H9 (cell line): Measurements from ENCODE around the gene SRSF6. TPM values are rescaled to one million over a fixed set of nuclear protein-coding genes. Genes with fewer than 3 reads are reported as not detected.

Source experiments
- DNase-seq: peaks from one replicate; pipeline ENCODE4 v3.0.0-alpha.2; 2017
- H2AFZ ChIP-seq: one replicate; pipeline ENCODE4 v1.6.1; 2013; ENCODE audit warnings: mild to moderate bottlenecking, low read length, control low read depth, moderate library complexity
- H2AK5ac ChIP-seq: 2 replicates; pipeline ENCODE4 v1.6.1; 2013; ENCODE audit warnings: low read length, control low read depth, mixed read lengths; ENCODE audit not compliant: insufficient read length
- H2BK120ac ChIP-seq: one replicate; pipeline ENCODE4 v1.6.1; 2013; ENCODE audit warnings: low read depth, mild to moderate bottlenecking, low read length, control low read depth, inconsistent platforms; ENCODE audit not compliant: poor library complexity, severe bottlenecking
- H2BK12ac ChIP-seq: 2 replicates; pipeline ENCODE4 v1.6.1; 2013; ENCODE audit warnings: low read length, control low read depth, mixed read lengths, low read depth; ENCODE audit not compliant: insufficient read length
- H2BK15ac ChIP-seq: 2 replicates; pipeline ENCODE4 v1.6.1; 2013; ENCODE audit warnings: low read depth, low read length, control low read depth
- H2BK20ac ChIP-seq: one replicate; pipeline ENCODE4 v1.6.1; 2013; ENCODE audit warnings: low read depth, mild to moderate bottlenecking, low read length, control low read depth, inconsistent platforms; ENCODE audit not compliant: poor library complexity, severe bottlenecking
- H2BK5ac ChIP-seq: 2 replicates; pipeline ENCODE4 v1.6.1; 2013; ENCODE audit warnings: low read length, control low read depth, mixed read lengths; ENCODE audit not compliant: insufficient read length
- H3K14ac ChIP-seq: 2 replicates; pipeline ENCODE4 v1.6.1; 2013; ENCODE audit warnings: low read length, control low read depth; ENCODE audit not compliant: insufficient read depth
- H3K18ac ChIP-seq: 2 replicates; pipeline ENCODE4 v1.6.1; 2013; ENCODE audit warnings: low read depth, mild to moderate bottlenecking, mixed read lengths, low read length, control low read depth; ENCODE audit not compliant: insufficient read length
- H3K23ac ChIP-seq: 2 replicates; pipeline ENCODE4 v1.6.1; 2013; ENCODE audit warnings: low read length, control low read depth, mixed read lengths, low read depth; ENCODE audit not compliant: insufficient read length
- H3K23me2 ChIP-seq: 2 replicates; pipeline ENCODE4 v1.6.1; 2013; ENCODE audit warnings: low read depth, mild to moderate bottlenecking, mixed read lengths, low read length, control low read depth; ENCODE audit not compliant: insufficient read length, poor library complexity, severe bottlenecking
- H3K27ac ChIP-seq: 2 replicates; pipeline ENCODE4 v1.5.1; 2013; ENCODE audit warnings: low read length, control low read depth, mixed read lengths, low read depth; ENCODE audit not compliant: insufficient read length
- H3K27me3 ChIP-seq: 2 replicates; pipeline ENCODE4 v1.6.1; 2013; ENCODE audit warnings: low read length, control low read depth, inconsistent platforms; ENCODE audit not compliant: insufficient read depth
- H3K4ac ChIP-seq: 2 replicates; pipeline ENCODE4 v1.6.1; 2013; ENCODE audit warnings: low read depth, mild to moderate bottlenecking, control low read depth, inconsistent platforms, low read length, moderate library complexity
- H3K4me1 ChIP-seq: 2 replicates; pipeline ENCODE4 v1.6.1; 2013; ENCODE audit warnings: low read length, control low read depth, inconsistent platforms; ENCODE audit not compliant: insufficient read depth
- H3K4me2 ChIP-seq: 2 replicates; pipeline ENCODE4 v1.6.1; 2013; ENCODE audit warnings: low read length, control low read depth, mixed read lengths; ENCODE audit not compliant: insufficient read length, insufficient read depth
- H3K56ac ChIP-seq: 2 replicates; pipeline ENCODE4 v1.6.1; 2013; ENCODE audit warnings: low read depth, mild to moderate bottlenecking, mixed read lengths, low read length, control low read depth; ENCODE audit not compliant: insufficient read length
- H3K79me1 ChIP-seq: 2 replicates; pipeline ENCODE4 v1.6.1; 2013; ENCODE audit warnings: low read depth, mild to moderate bottlenecking, moderate library complexity, low read length, control low read depth, inconsistent platforms; ENCODE audit not compliant: insufficient read depth, poor library complexity, severe bottlenecking
- H3K79me2 ChIP-seq: 2 replicates; pipeline ENCODE4 v1.6.1; 2013; ENCODE audit warnings: low read length, control low read depth, inconsistent platforms; ENCODE audit not compliant: insufficient read depth
- H3K9ac ChIP-seq: 2 replicates; pipeline ENCODE4 v1.6.1; 2013; ENCODE audit warnings: low read length, control low read depth, mixed read lengths; ENCODE audit not compliant: insufficient read length; ENCODE audit errors: extremely low read depth
- H3K9me3 ChIP-seq: one replicate; pipeline ENCODE4 v1.6.1; 2013; ENCODE audit warnings: low read depth, low read length, inconsistent platforms; ENCODE audit not compliant: control insufficient read depth
- H3T11ph ChIP-seq: one replicate; pipeline ENCODE4 v1.6.1; 2013; ENCODE audit warnings: mild to moderate bottlenecking, low read length, control low read depth, inconsistent platforms
- H4K20me1 ChIP-seq: one replicate; pipeline ENCODE4 v1.6.1; 2013; ENCODE audit not compliant: control insufficient read depth, insufficient read length, insufficient read depth
- H4K5ac ChIP-seq: 2 replicates; pipeline ENCODE4 v1.6.1; 2013; ENCODE audit warnings: low read depth, mild to moderate bottlenecking, mixed read lengths, low read length, control low read depth; ENCODE audit not compliant: insufficient read length
- H4K8ac ChIP-seq: replicated peaks from 2 replicates; pipeline ENCODE4 v1.6.1; 2013; ENCODE audit warnings: low read length, control low read depth, mixed read lengths, low read depth; ENCODE audit not compliant: insufficient read length
- H4K91ac ChIP-seq: 2 replicates; pipeline ENCODE4 v1.6.1; 2013; ENCODE audit warnings: low read depth, mild to moderate bottlenecking, moderate library complexity, mixed read lengths, low read length, control low read depth; ENCODE audit not compliant: insufficient read length
- H3K27ac Mint-ChIP-seq, 3 experiments: 2 replicates in 2 of 3; 3 replicates in 1 of 3; pipeline ENCODE4 v1.8.0; 2020 to 2021; ENCODE audit warnings: mixed read lengths in 3 of 3, mild to moderate bottlenecking in 1 of 3, moderate library complexity in 1 of 3
- H3K27me3 Mint-ChIP-seq: 2 replicates; pipeline ENCODE4 v1.8.0; 2021; ENCODE audit warnings: low read depth, mild to moderate bottlenecking, moderate library complexity, mixed read lengths
- H3K36me3 Mint-ChIP-seq, 3 experiments: 2 replicates in 2 of 3; 3 replicates in 1 of 3; pipeline ENCODE4 v1.8.0; 2020 to 2021; ENCODE audit warnings: low read depth in 3 of 3, mixed read lengths in 3 of 3; ENCODE audit not compliant: insufficient read depth in 1 of 3
- H3K4me1 Mint-ChIP-seq, 2 experiments: 2 replicates each; pipeline ENCODE4 v1.8.0; 2020; ENCODE audit warnings: mixed read lengths in 2 of 2
- H3K4me3 Mint-ChIP-seq, 2 experiments: 2 replicates in 1 of 2; 3 replicates in 1 of 2; pipeline ENCODE4 v1.8.0; 2020 to 2021; ENCODE audit warnings: mild to moderate bottlenecking in 2 of 2, mixed read lengths in 2 of 2, moderate library complexity in 1 of 2
- H3K9me3 Mint-ChIP-seq, 2 experiments: 2 replicates in 1 of 2; 3 replicates in 1 of 2; pipeline ENCODE4 v1.8.0; 2020; ENCODE audit warnings: mild to moderate bottlenecking in 2 of 2, mixed read lengths in 2 of 2, moderate library complexity in 1 of 2
- CTCF ChIP-seq: fragments of 200-600 bp; sonication (generic); conservative IDR thresholded peaks from 3 replicates; pipeline ENCODE4 v1.8.0; 2021; ENCODE audit warnings: antibody characterized with exemption, mild to moderate bottlenecking
- WGBS: extraction: QIAGEN DNeasy Blood & Tissue Kit; methylation state at CpG from one replicate; pipeline ENCODE4 v1.1.7; 2013; ENCODE audit warnings: missing lambda C conversion rate, low lambda C conversion rate, mixed read lengths; ENCODE audit not compliant: insufficient read length; ENCODE audit errors: extremely low coverage; 5-methylcytosine and 5-hydroxymethylcytosine counted together
- total RNA-seq: library from RNA; stranded (reverse); gene quantifications from 2 replicates; pipeline ENCODE4 v1.2.1, GENCODE V29; 2021

Gene SRSF6
- total RNA-seq, 1 experiment from 2014 or later: 336 TPM

- Histone ChIP-seq H2AK5ac (no peak overlapping the region), H2BK12ac (no peak overlapping the region), H3K27ac (no peak overlapping the region), H3K9me3 (no peaks in the 10 kb centered on the region), H2BK20ac (no peak overlapping the region), H3K79me1 (no peaks in the 10 kb centered on the region), H3K4ac (no peak overlapping the region), H4K8ac (no peak overlapping the region), H3K56ac (no peak overlapping the region), H3K4me1 (no peaks in the 10 kb centered on the region), H4K5ac (no peak overlapping the region), H2BK15ac (no peak overlapping the region), H2AFZ (no peak overlapping the region), H3K18ac (no peak overlapping the region), H2BK120ac (no peak overlapping the region), H3K9ac (no peak overlapping the region), H2BK5ac (no peak overlapping the region), H3K27me3 (no peaks in the 10 kb centered on the region), H3T11ph (no peak overlapping the region), H4K20me1 (no peaks in the 10 kb centered on the region), H3K23ac (no peak overlapping the region), H3K4me2 (no peak overlapping the region), H3K79me2 (no peaks in the 10 kb centered on the region), H3K23me2 (no peaks in the 10 kb centered on the region), H4K91ac (no peak overlapping the region), H3K14ac (no peak overlapping the region)
- H3K4me1 Mint-ChIP-seq: no peaks in the 10 kb centered on the region
- peak; percentile 53 for TF ChIP-seq CTCF
- H3K4me3 Mint-ChIP-seq: no peak overlapping the region
- peaks cover 0 to 4% (median 0%) of the 10 kb centered on the region in 3 experiments; a peak in 2 of 7 replicates for H3K36me3 Mint-ChIP-seq
- no peak for DNase-seq
- no CpG with 5 or more reads among the region's 11 CpGs for WGBS
- H3K27ac Mint-ChIP-seq: peak overlapping the region in 1 of 3 experiments; percentile 62; a peak in 1 of 7 replicates
- no peaks in the 10 kb centered on the region for H3K9me3 Mint-ChIP-seq
- H3K27me3 Mint-ChIP-seq: peaks cover 14% of the 10 kb centered on the region
These were observed 15.1 kb downstream of the SRSF6 start for GRCh38 chr20:43472671-43473380.
